Cardiac muscle cell (in vitro differentiated cells and primary cell): ENCODE measurements around the gene IQCF5. TPM values are rescaled to one million over a fixed set of nuclear protein-coding genes. Genes with fewer than 3 reads are reported as not detected.
"Not testable (repeated sequence)": the region's sequence is repeated elsewhere in the genome, so short reads cannot be mapped to it uniquely, and the experiment has no call there.

Experiments used
- DNase-seq, 2 donors: peaks; one replicate each; pipeline versions ENCODE4 v3.0.0 to v3.0.0-alpha.2; 2010 to 2017; ENCODE audit warnings: low read depth in 1 of 2, low spot score in 1 of 2
- H3K27ac ChIP-seq: fragments of 200-600 bp; sonication (generic); 2 replicates; pipeline ENCODE4 v1.5.1; 2016
- H3K27me3 ChIP-seq: fragments of 200-600 bp; sonication (generic); 2 replicates; pipeline ENCODE4 v1.6.0; 2016; ENCODE audit warnings: control low read depth
- H3K36me3 ChIP-seq: fragments of 200-600 bp; sonication (generic); 2 replicates; pipeline ENCODE4 v1.5.1; 2016; ENCODE audit warnings: control low read depth
- H3K4me1 ChIP-seq: fragments of 200-600 bp; sonication (generic); 2 replicates; pipeline ENCODE4 v1.8.1; 2017; ENCODE audit warnings: low read depth, mild to moderate bottlenecking, mixed run types
- H3K4me3 ChIP-seq: fragments of 200-600 bp; sonication (generic); 2 replicates; pipeline ENCODE4 v1.5.1; 2016; ENCODE audit warnings: mild to moderate bottlenecking
- H3K9me3 ChIP-seq: fragments of 200-600 bp; sonication (generic); 2 replicates; pipeline ENCODE4 v1.5.1; 2017; ENCODE audit warnings: low read depth, mild to moderate bottlenecking, control low read depth
- polyA plus RNA-seq: library from polyadenylated mRNA; unstranded; fragments of >200 nt; fragmentation: Nextera tagmentation; extraction: Ambion mirVana; gene quantifications from 2 replicates; pipeline ENCODE4 v1.2.1, GENCODE V29; 2016
- total RNA-seq: library from RNA; depleted of rRNA; stranded (reverse); fragments of >200 nt; gene quantifications from 2 replicates; pipeline ENCODE4 v1.2.3, GENCODE V29; 2016
- TF ChIP-seq, protein P1 (sequence below): IDR thresholded peaks from 2 replicates; pipeline ENCODE4 v1.5.1; 2012; ENCODE audit warnings: low read depth, mild to moderate bottlenecking, low read length

IQCF5 gene
- total and polyA plus RNA-seq, 2 experiments from 2014 or later: not detected

GRCh38 chr3:51862886-51863285 is 12.5 kb downstream of the IQCF5 start:
- no peak for DNase-seq
- no peaks in the 10 kb centered on the region for H3K36me3 ChIP-seq

GRCh38 chr3:51860703-51861665 is 14.4 kb downstream of the IQCF5 start, which contains the start of gene IQCF2:
Gene IQCF2 (plus strand): TSS chr3:51861615. CDS start chr3:51861667, 52 bp downstream.
- H3K36me3 ChIP-seq: no peaks in the 10 kb centered on the region
- H3K4me3 ChIP-seq: no peak within 1 kb of the TSS
- no peak within 1 kb of the TSS for H3K27ac ChIP-seq
- no peaks in the 10 kb centered on the region for H3K9me3 ChIP-seq
- H3K27me3 ChIP-seq: no peaks in the 10 kb centered on the region
- TF ChIP-seq, protein P1, sequence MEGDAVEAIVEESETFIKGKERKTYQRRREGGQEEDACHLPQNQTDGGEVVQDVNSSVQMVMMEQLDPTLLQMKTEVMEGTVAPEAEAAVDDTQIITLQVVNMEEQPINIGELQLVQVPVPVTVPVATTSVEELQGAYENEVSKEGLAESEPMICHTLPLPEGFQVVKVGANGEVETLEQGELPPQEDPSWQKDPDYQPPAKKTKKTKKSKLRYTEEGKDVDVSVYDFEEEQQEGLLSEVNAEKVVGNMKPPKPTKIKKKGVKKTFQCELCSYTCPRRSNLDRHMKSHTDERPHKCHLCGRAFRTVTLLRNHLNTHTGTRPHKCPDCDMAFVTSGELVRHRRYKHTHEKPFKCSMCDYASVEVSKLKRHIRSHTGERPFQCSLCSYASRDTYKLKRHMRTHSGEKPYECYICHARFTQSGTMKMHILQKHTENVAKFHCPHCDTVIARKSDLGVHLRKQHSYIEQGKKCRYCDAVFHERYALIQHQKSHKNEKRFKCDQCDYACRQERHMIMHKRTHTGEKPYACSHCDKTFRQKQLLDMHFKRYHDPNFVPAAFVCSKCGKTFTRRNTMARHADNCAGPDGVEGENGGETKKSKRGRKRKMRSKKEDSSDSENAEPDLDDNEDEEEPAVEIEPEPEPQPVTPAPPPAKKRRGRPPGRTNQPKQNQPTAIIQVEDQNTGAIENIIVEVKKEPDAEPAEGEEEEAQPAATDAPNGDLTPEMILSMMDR: no peak
- no peaks in the 10 kb centered on the region for H3K4me1 ChIP-seq
- no peak for DNase-seq

More at GRCh38 chr3:51862886-51863285, 12.5 kb downstream of the IQCF5 start:
- Histone ChIP-seq H3K9me3 (no peaks in the 10 kb centered on the region), H3K4me1 (no peaks in the 10 kb centered on the region), H3K4me3 (no peak overlapping the region), H3K27me3 (no peaks in the 10 kb centered on the region), H3K27ac (no peak overlapping the region)
- TF ChIP-seq, protein P1: no peak

GRCh38 chr3:51855411-51855810 is 20.0 kb downstream of the IQCF5 start:
- not testable (repeated sequence) for H3K36me3 ChIP-seq, H3K4me1 ChIP-seq, H3K9me3 ChIP-seq, H3K27me3 ChIP-seq, DNase-seq, H3K4me3 ChIP-seq, H3K27ac ChIP-seq

GRCh38 chr3:51845129-51845528 is 30.3 kb downstream of the IQCF5 start:
- DNase-seq: no peak
- Histone ChIP-seq H3K36me3 (no peaks in the 10 kb centered on the region), H3K9me3 (no peaks in the 10 kb centered on the region), H3K4me3 (no peak overlapping the region), H3K4me1 (peaks cover 4% of the 10 kb centered on the region), H3K27me3 (no peaks in the 10 kb centered on the region), H3K27ac (no peak overlapping the region)
- TF ChIP-seq, protein P1: no peak

GRCh38 chr3:51836606-51837005 is 38.8 kb downstream of the IQCF5 start:
- no peaks in the 10 kb centered on the region for H3K27me3 ChIP-seq
- H3K27ac ChIP-seq: no peak overlapping the region
- no peak overlapping the region for H3K4me3 ChIP-seq
- H3K4me1 ChIP-seq: no peaks in the 10 kb centered on the region
- no peaks in the 10 kb centered on the region for H3K9me3 ChIP-seq
- TF ChIP-seq, protein P1: no peak
- no peaks in the 10 kb centered on the region for H3K36me3 ChIP-seq
- no peak for DNase-seq

- Histone ChIP-seq H3K27ac (no peak overlapping the region), H3K27me3 (no peaks in the 10 kb centered on the region), H3K36me3 (no peaks in the 10 kb centered on the region), H3K4me1 (no peaks in the 10 kb centered on the region), H3K4me3 (no peak overlapping the region), H3K9me3 (no peaks in the 10 kb centered on the region)
- TF ChIP-seq, protein P1: no peak
- DNase-seq: no peak
These were observed 44.5 kb downstream of the IQCF5 start for GRCh38 chr3:51830836-51831385.
